ENCODE results near the gene NEU3.

Gene NEU3, protein sequence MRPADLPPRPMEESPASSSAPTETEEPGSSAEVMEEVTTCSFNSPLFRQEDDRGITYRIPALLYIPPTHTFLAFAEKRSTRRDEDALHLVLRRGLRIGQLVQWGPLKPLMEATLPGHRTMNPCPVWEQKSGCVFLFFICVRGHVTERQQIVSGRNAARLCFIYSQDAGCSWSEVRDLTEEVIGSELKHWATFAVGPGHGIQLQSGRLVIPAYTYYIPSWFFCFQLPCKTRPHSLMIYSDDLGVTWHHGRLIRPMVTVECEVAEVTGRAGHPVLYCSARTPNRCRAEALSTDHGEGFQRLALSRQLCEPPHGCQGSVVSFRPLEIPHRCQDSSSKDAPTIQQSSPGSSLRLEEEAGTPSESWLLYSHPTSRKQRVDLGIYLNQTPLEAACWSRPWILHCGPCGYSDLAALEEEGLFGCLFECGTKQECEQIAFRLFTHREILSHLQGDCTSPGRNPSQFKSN

DNA sequence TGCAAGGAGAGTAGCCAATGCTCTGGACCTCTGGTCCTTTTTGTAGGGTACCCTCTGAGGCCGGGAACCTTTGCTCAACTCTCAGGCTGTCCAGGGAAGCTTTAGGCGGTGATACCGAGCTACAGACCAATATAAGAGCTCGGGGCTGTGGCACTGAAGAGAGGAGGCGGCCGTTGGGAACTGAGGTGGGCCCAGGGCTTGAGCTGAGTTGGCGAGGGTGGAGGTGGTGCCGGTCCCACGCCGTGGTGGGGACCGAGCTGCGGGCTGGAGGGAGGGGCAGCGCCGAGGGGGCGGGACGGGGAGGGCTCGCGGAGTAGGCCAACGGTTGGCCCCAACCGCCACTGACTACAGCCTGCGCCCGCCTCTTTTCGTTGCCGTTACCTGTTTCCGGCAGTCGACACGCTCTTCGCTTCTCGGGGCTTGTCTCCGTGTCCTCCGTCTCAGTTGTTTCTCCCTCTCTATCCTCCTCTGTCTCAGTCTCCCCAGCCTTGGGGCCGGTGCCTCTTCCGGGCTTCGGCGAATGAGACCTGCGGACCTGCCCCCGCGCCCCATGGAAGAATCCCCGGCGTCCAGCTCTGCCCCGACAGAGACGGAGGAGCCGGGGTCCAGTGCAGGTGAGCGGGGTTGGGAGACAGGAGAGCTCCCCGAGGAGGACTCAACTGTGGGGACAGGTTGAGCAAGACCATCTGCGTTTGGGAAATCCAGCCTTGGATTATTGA is at the start of gene NEU3:
Gene NEU3, plus strand, starts transcription at position 393 of the 719 bp plus-strand sequence. Its CDS starts 128 bp downstream, at position 521.
- H3K27ac ChIP-seq = peak within 1 kb of the TSS; percentile 70 to 91 (median 88)

DNA sequence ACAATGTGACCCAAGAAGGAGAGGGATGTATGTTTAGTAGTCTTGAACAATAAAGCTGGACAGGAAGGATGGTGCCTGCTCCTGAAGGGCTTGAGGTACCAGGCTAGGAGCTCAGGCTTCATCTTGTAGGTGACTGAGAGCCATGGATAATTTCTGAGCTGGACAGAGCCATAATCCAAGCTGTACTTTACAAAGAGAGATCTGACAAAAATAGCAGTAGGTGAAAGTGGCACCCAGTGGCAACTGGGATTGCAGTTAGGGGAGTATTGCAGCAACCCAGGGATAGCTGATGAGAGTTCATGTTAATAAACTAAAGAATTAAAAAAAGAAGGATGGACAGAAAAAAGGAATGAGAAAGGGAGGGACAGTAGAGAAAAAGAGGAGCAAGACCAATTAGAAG is 47.2 kb upstream of the NEU3 start:
- TF ChIP-seq Cebpa-rat (IDR thresholded peaks at IDR 0.05) = no peak
- Histone ChIP-seq H3K4me1 (peaks cover 0 to 19% (median 0%) of the 10 kb centered on the region in 10 experiments; a peak in 4 of 20 replicates), H3K36me3 (peaks cover 51 to 90% (median 69%) of the 10 kb centered on the region in 11 experiments), H3K4me3 (no peak overlapping the region), H3K4me2 (no peak overlapping the region), H3K9ac (no peak overlapping the region), H3K27me3 (no peaks in the 10 kb centered on the region), H4K20me1 (peaks cover 0 to 6% (median 0%) of the 10 kb centered on the region in 11 experiments; a peak in 1 of 22 replicates), H3K9me3 (replicated peaks in 1 of 11) (no peaks in the 10 kb centered on the region), H3K27ac (no peak overlapping the region)

More for the DNA sequence above, at the start of gene NEU3:
- peak within 1 kb of the TSS; percentile 82 to 94 (median 89) for H3K9ac ChIP-seq
- no peak for TF ChIP-seq Cebpa-rat (IDR thresholded peaks at IDR 0.05)
- H3K9me3 ChIP-seq (replicated peaks in 1 of 11) = no peaks in the 10 kb centered on the region
- H4K20me1 ChIP-seq = peaks cover 0 to 26% (median 0%) of the 10 kb centered on the region in 11 experiments; a peak in 4 of 22 replicates
- peaks cover 40 to 54% (median 48%) of the 10 kb centered on the region in 10 experiments for H3K4me1 ChIP-seq
- no peaks in the 10 kb centered on the region for H3K27me3 ChIP-seq
- H3K36me3 ChIP-seq = peaks cover 0 to 10% (median 4%) of the 10 kb centered on the region in 11 experiments; a peak in 14 of 22 replicates
- peak within 1 kb of the TSS; percentile 82 to 98 (median 89) for H3K4me2 ChIP-seq
- peak within 1 kb of the TSS; percentile 78 to 89 (median 84) for H3K4me3 ChIP-seq

DNA sequence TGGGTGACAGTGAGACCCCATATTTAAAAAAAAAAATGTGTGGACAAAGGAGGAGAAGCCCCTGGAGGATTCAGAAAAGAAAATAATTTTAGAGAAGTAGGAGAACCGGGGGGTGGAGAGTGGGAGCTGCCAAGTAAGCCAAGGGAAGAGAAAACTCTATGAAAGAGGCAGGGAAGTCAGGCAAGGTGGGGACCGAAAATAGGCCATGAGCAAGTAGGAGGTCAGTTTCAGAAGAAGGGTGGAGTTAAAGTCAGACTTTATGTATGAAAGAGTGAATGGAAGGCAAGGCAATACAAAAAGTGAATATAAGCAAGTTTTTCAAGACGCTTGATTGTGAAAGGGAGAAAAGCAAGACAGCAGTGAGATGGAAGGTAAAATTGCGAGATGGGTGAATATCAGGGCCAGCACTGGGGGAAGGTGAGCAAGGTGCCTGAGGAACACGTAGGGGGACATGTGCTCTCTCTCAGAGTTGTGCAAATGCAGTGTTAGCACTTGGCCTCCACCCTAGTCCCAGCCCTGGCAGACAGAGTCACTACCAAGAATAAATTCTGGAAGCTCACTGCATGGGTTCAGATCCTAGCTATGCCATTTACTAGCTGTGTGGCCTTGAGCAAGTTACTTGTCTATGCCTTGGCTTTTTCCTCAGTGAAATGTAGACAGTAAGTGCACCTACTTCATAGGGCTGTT is 46.5 kb upstream of the NEU3 start:
- Histone ChIP-seq H3K9me3 (replicated peaks in 1 of 11) (no peaks in the 10 kb centered on the region), H3K4me2 (no peak overlapping the region), H3K27me3 (no peaks in the 10 kb centered on the region), H4K20me1 (peaks cover 0 to 6% (median 0%) of the 10 kb centered on the region in 11 experiments; a peak in 1 of 22 replicates), H3K36me3 (peaks cover 43 to 83% (median 68%) of the 10 kb centered on the region in 11 experiments), H3K4me3 (no peak overlapping the region), H3K4me1 (peaks cover 0 to 19% (median 0%) of the 10 kb centered on the region in 10 experiments; a peak in 4 of 20 replicates), H3K9ac (no peak overlapping the region), H3K27ac (no peak overlapping the region)
- TF ChIP-seq Cebpa-rat (IDR thresholded peaks at IDR 0.05) = no peak

DNA sequence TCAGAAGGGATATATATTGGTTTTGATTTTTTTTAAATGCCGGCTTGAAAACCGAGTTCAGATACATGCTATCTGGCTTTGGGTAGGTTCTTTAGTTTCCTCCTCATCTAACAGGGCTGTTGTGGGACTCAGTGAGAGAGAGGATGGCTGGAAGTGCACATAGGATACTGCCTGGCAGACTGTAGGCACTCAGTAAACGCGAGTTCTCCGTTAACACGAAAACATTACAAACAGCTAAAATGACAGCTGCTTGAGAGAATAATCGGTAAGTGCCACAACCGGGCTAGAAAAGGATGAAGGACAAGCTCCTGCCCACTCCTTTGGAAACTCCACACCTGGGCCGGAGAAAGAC is 40.2 kb upstream of the NEU3 start:
- Histone ChIP-seq H3K4me1 (peaks cover 34 to 62% (median 43%) of the 10 kb centered on the region in 10 experiments), H3K9ac (peak overlapping the region; percentile 87 to 98 (median 94)), H3K4me3 (peak overlapping the region; percentile 76 to 98 (median 84)), H3K36me3 (peaks cover 25 to 52% (median 41%) of the 10 kb centered on the region in 11 experiments), H3K4me2 (peak overlapping the region; percentile 67 to 95 (median 86)), H4K20me1 (peaks cover 25 to 36% (median 32%) of the 10 kb centered on the region in 11 experiments; a peak in 17 of 22 replicates), H3K9me3 (replicated peaks in 1 of 11) (no peaks in the 10 kb centered on the region), H3K27me3 (no peaks in the 10 kb centered on the region), H3K27ac (peak overlapping the region; percentile 66 to 97 (median 93))
- no peak for TF ChIP-seq Cebpa-rat (IDR thresholded peaks at IDR 0.05)

DNA sequence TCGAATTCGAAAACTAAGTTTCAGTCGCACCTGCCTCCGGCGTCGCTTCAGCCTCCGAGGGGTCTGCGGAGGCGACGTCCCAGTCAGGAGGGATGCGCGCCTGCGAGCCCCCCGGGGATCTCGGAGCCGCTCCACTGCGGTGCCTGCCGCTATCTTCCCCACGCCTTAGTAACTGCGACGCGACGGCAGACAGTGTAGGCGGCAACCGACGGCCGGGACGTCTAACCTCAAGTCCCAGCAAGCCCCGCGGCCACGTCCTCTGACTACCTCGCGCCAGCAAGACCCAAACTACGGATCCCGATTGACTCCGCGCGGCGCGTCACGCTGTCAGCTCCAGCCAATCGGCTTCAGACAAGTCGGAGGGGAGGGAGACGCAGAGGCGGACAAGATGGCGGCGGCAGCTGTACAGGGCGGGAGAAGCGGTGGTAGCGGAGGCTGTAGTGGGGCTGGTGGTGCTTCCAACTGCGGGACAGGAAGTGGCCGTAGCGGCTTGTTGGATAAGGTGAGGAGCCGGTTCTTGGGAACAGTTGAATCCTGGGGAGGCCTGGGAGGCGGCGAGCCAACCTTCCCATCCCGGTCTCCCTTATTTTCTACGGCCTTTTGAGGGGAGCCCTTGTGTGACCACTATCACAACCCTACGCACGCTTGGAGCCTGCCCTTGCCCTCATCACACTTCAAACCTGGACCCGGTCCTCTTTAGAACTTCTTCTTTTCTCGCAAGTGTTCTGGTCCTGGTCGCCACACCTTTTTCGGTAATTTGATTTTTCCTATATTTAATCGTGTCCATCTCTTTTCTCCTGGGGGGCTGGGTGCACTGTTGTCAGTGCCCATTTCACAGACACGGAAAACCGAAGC is 39.6 kb upstream of the NEU3 start, which contains the start of the genes SPCS2 and XRRA1:
Gene SPCS2, plus strand, starts transcription at position 369 of the 855 bp plus-strand sequence. Its CDS starts 20 bp downstream, at position 389.
Gene XRRA1, minus strand, starts transcription at position 194 of the 855 bp plus-strand sequence. CDS start 8,213 bp downstream, outside the sequence.
- Histone ChIP-seq H3K4me3 (peak within 1 kb of the TSS; percentile 76 to 98 (median 84)), H3K4me2 (peak within 1 kb of the TSS; percentile 86 to 95 (median 90))

DNA sequence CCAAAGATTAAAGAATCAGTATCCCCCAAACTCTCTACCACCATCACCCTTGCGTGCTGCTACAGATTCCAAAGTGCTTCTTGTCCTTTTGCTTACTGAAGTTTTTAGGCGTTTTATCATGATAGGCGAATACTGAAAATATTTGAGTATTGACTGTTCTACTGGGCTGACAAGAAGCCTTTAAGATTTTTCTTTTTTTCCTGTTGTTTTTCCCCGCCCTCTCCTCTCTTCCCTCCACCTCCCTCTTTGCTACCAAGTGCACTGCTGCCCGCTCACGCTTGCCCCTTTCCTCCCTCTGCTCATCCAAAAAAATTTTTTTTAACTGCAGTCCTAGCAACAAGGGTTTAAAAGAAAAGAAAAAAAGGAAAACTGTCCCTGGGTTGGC is 39.0 kb upstream of the NEU3 start:
- H3K4me2 ChIP-seq = peak overlapping the region; percentile 81 to 95 (median 90)
- peak overlapping the region; percentile 87 to 98 (median 94) for H3K9ac ChIP-seq
- H3K36me3 ChIP-seq = peaks cover 22 to 50% (median 41%) of the 10 kb centered on the region in 11 experiments; a peak in 21 of 22 replicates
- H3K27ac ChIP-seq = peak overlapping the region; percentile 90 to 97 (median 93)
- peak overlapping the region; percentile 76 to 98 (median 84) for H3K4me3 ChIP-seq
- no peaks in the 10 kb centered on the region for H3K27me3 ChIP-seq
- peaks cover 0 to 5% (median 0%) of the 10 kb centered on the region in 11 experiments; a peak in 5 of 22 replicates for H3K9me3 ChIP-seq (replicated peaks in 1 of 11)
- peaks cover 38 to 72% (median 53%) of the 10 kb centered on the region in 10 experiments for H3K4me1 ChIP-seq
- peaks cover 29 to 48% (median 44%) of the 10 kb centered on the region in 11 experiments; a peak in 18 of 22 replicates for H4K20me1 ChIP-seq
- no peak for TF ChIP-seq Cebpa-rat (IDR thresholded peaks at IDR 0.05)

More for the DNA sequence above, 39.6 kb upstream of the NEU3 start, which contains the start of the genes SPCS2 and XRRA1:
- no peak for TF ChIP-seq Cebpa-rat (IDR thresholded peaks at IDR 0.05)
- Histone ChIP-seq H4K20me1 (peaks cover 29 to 42% (median 38%) of the 10 kb centered on the region in 11 experiments; a peak in 18 of 22 replicates), H3K9ac (peak within 1 kb of the TSS; percentile 87 to 98 (median 94)), H3K27me3 (no peaks in the 10 kb centered on the region), H3K4me1 (peaks cover 38 to 68% (median 49%) of the 10 kb centered on the region in 10 experiments), H3K36me3 (peaks cover 22 to 50% (median 41%) of the 10 kb centered on the region in 11 experiments; a peak in 21 of 22 replicates), H3K27ac (peak within 1 kb of the TSS; percentile 90 to 97 (median 93)), H3K9me3 (replicated peaks in 1 of 11) (0 out of 22 replicates have a peak, but pooled peaks cover 0 to under 1% (median 0%) of the 10 kb centered on the region in 11 experiments)

DNA sequence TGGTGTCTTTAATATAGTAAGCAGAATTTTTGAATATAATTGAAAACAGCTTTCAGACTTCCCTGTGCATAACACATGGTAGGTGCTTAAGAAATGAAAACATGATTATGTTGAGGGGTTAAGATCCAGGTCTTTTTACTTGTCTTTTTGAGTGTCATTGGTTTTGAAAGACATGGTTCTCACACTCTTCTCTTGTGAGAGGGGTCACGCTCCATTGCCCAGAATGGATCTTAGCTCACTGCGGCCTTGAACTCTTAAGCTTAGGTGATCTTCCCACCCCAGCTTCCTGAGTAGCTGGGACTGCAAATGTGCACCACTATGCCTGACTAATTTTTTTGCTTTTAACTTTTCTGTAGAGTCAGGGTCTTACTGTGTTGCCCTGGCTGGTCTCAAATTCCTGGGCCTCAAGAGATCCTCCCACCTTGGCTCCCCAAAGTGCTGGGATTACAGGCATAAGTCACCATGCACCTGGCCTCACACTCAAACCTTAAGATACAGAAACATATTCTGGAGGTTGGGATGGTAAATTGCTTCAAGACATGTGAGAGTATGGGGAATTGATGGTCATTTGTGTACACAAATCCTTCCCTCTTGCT is 38.3 kb upstream of the NEU3 start:
- peaks cover 26 to 53% (median 44%) of the 10 kb centered on the region in 11 experiments; a peak in 21 of 22 replicates for H3K36me3 ChIP-seq
- peak overlapping the region; percentile 81 to 95 (median 90) for H3K4me2 ChIP-seq
- H3K27me3 ChIP-seq = no peaks in the 10 kb centered on the region
- H3K4me3 ChIP-seq = peak overlapping the region; percentile 76 to 98 (median 84)
- peaks cover 0 to 9% (median 0%) of the 10 kb centered on the region in 11 experiments; a peak in 7 of 22 replicates for H3K9me3 ChIP-seq (replicated peaks in 1 of 11)
- peak overlapping the region; percentile 87 to 98 (median 94) for H3K9ac ChIP-seq
- peak overlapping the region; percentile 90 to 97 (median 93); a peak in 20 of 22 replicates for H3K27ac ChIP-seq
- H4K20me1 ChIP-seq = peaks cover 29 to 56% (median 50%) of the 10 kb centered on the region in 11 experiments; a peak in 18 of 22 replicates
- TF ChIP-seq Cebpa-rat (IDR thresholded peaks at IDR 0.05) = no peak
- H3K4me1 ChIP-seq = peaks cover 38 to 72% (median 53%) of the 10 kb centered on the region in 10 experiments
